Adipocyte (in vitro differentiated cells): ENCODE measurements around the gene TMEM150A.
"Not testable (repeated sequence)": the region's sequence is repeated elsewhere in the genome, so short reads cannot be mapped to it uniquely, and the experiment has no call there.

Source experiments
- DNase-seq: peaks from one replicate; pipeline ENCODE4 v3.0.0-alpha.2; 2015; ENCODE audit warnings: low read depth
- H3K27me3 ChIP-seq: replicated peaks from 2 replicates; pipeline ENCODE4 v1.7.0; 2013; ENCODE audit warnings: mild to moderate bottlenecking, low read length, moderate library complexity; ENCODE audit not compliant: control insufficient read depth, insufficient read depth
- H3K36me3 ChIP-seq: 2 replicates; pipeline ENCODE4 v1.7.0; 2013; ENCODE audit warnings: low read length, mild to moderate bottlenecking, moderate library complexity; ENCODE audit not compliant: control insufficient read depth, insufficient read depth, severe bottlenecking
- H3K4me1 ChIP-seq: 2 replicates; pipeline ENCODE4 v1.7.0; 2013; ENCODE audit warnings: mild to moderate bottlenecking, low read length, moderate library complexity; ENCODE audit not compliant: control insufficient read depth, insufficient read depth
- H3K4me3 ChIP-seq: 2 replicates; pipeline ENCODE4 v1.7.0; 2013; ENCODE audit warnings: mild to moderate bottlenecking, low read length, moderate library complexity
- H3K9ac ChIP-seq: 2 replicates; pipeline ENCODE4 v1.7.0; 2013; ENCODE audit warnings: mild to moderate bottlenecking, low read length, moderate library complexity
- H3K9me3 ChIP-seq: 2 replicates; pipeline ENCODE4 v1.7.0; 2013; ENCODE audit warnings: mild to moderate bottlenecking, low read length, moderate library complexity; ENCODE audit not compliant: control insufficient read depth

Gene TMEM150A

GRCh38 chr2:85635011-85635410, 32.5 kb upstream of the TMEM150A start:
- Histone ChIP-seq H3K4me1 (no peaks in the 10 kb centered on the region), H3K9ac (no peak overlapping the region), H3K9me3 (no peaks in the 10 kb centered on the region), H3K27me3 (no peaks in the 10 kb centered on the region), H3K36me3 (peaks cover 82% of the 10 kb centered on the region), H3K4me3 (no peak overlapping the region)
- no peak for DNase-seq

- no peaks in the 10 kb centered on the region for H3K4me1 ChIP-seq
- no peak overlapping the region for H3K4me3 ChIP-seq
- H3K9ac ChIP-seq = no peak overlapping the region
- DNase-seq = no peak
- no peaks in the 10 kb centered on the region for H3K9me3 ChIP-seq
- H3K27me3 ChIP-seq = no peaks in the 10 kb centered on the region
- H3K36me3 ChIP-seq = peaks cover 84% of the 10 kb centered on the region
These were observed 28.8 kb upstream of the TMEM150A start for GRCh38 chr2:85631316-85631715.

GRCh38 chr2:85628658-85629057, 26.2 kb upstream of the TMEM150A start:
- peaks cover 94% of the 10 kb centered on the region for H3K36me3 ChIP-seq

GRCh38 chr2:85623991-85624390, 21.5 kb upstream of the TMEM150A start:
- H3K4me1 ChIP-seq = peaks cover 5% of the 10 kb centered on the region
- H3K4me3 ChIP-seq = no peak overlapping the region
- H3K9ac ChIP-seq = no peak overlapping the region
- peaks cover 89% of the 10 kb centered on the region for H3K36me3 ChIP-seq
- no peaks in the 10 kb centered on the region for H3K27me3 ChIP-seq
- H3K9me3 ChIP-seq = no peaks in the 10 kb centered on the region
- DNase-seq = no peak

More at GRCh38 chr2:85628658-85629057, 26.2 kb upstream of the TMEM150A start:
- no peaks in the 10 kb centered on the region for H3K27me3 ChIP-seq
- DNase-seq = no peak
- no peaks in the 10 kb centered on the region for H3K4me1 ChIP-seq
- no peak overlapping the region for H3K4me3 ChIP-seq
- H3K9me3 ChIP-seq = no peaks in the 10 kb centered on the region
- H3K9ac ChIP-seq = no peak overlapping the region

- Histone ChIP-seq H3K4me3 (no peak overlapping the region), H3K4me1 (peaks cover 16% of the 10 kb centered on the region), H3K36me3 (peaks cover 65% of the 10 kb centered on the region), H3K9me3 (no peaks in the 10 kb centered on the region), H3K27me3 (no peaks in the 10 kb centered on the region), H3K9ac (no peak overlapping the region)
- no peak for DNase-seq
These were observed 18.8 kb upstream of the TMEM150A start for GRCh38 chr2:85621338-85621737.

GRCh38 chr2:85619617-85620016, 17.1 kb upstream of the TMEM150A start:
- Histone ChIP-seq H3K4me1 (peaks cover 16% of the 10 kb centered on the region), H3K4me3 (no peak overlapping the region), H3K9ac (no peak overlapping the region), H3K36me3 (peaks cover 48% of the 10 kb centered on the region), H3K9me3 (no peaks in the 10 kb centered on the region), H3K27me3 (no peaks in the 10 kb centered on the region)
- peak; percentile 33 for DNase-seq

GRCh38 chr2:85617723-85618122, 15.2 kb upstream of the TMEM150A start:
- Histone ChIP-seq H3K4me1 (peaks cover 16% of the 10 kb centered on the region), H3K9ac (peak overlapping the region; percentile 95), H3K36me3 (peaks cover 30% of the 10 kb centered on the region), H3K4me3 (peak overlapping the region; percentile 95)
- not testable (repeated sequence) for H3K27me3 ChIP-seq, H3K9me3 ChIP-seq, DNase-seq

GRCh38 chr2:85615413-85615728, 12.9 kb upstream of the TMEM150A start:
- Histone ChIP-seq H3K9ac (peak overlapping the region; percentile 95), H3K9me3 (no peaks in the 10 kb centered on the region), H3K4me1 (peaks cover 22% of the 10 kb centered on the region), H3K36me3 (peaks cover 9% of the 10 kb centered on the region), H3K27me3 (no peaks in the 10 kb centered on the region), H3K4me3 (no peak overlapping the region)
- DNase-seq = no peak

- H3K4me1 ChIP-seq = peaks cover 24% of the 10 kb centered on the region
- DNase-seq, H3K9ac ChIP-seq, H3K9me3 ChIP-seq, H3K36me3 ChIP-seq, H3K4me3 ChIP-seq, H3K27me3 ChIP-seq: not testable (repeated sequence)
These were observed 12.3 kb upstream of the TMEM150A start for GRCh38 chr2:85614757-85615156.

GRCh38 chr2:85613717-85614515, 11.4 kb upstream of the TMEM150A start:
- peaks cover 2% of the 10 kb centered on the region for H3K36me3 ChIP-seq
- no peaks in the 10 kb centered on the region for H3K27me3 ChIP-seq
- no peak overlapping the region for H3K4me3 ChIP-seq
- DNase-seq = no peak
- no peak overlapping the region for H3K9ac ChIP-seq
- peaks cover 19% of the 10 kb centered on the region for H3K4me1 ChIP-seq
- no peaks in the 10 kb centered on the region for H3K9me3 ChIP-seq

- H3K9me3 ChIP-seq = no peaks in the 10 kb centered on the region
- DNase-seq = peak; percentile 96
- no peaks in the 10 kb centered on the region for H3K27me3 ChIP-seq
- H3K4me1 ChIP-seq = peaks cover 10% of the 10 kb centered on the region
- peaks cover 15% of the 10 kb centered on the region for H3K36me3 ChIP-seq
- peak within 1 kb of the TSS; percentile 92 for H3K9ac ChIP-seq
- H3K4me3 ChIP-seq = peak within 1 kb of the TSS; percentile 93
These were observed 9.4 kb upstream of the TMEM150A start, which contains the start of gene C2orf68 for GRCh38 chr2:85611705-85612587. C2orf68 (minus strand) TSS chr2:85612066; CDS start chr2:85611984, 82 bp downstream.
